GM18858 (cell line): ENCODE data around the gene ATP2B3.

Experiments
- ATAC-seq: cut with Tn5 transposase; IDR thresholded peaks from one replicate; pipeline ENCODE4 v1.9.1; 2021; ENCODE audit not compliant: unreplicated experiment

ATP2B3 gene

GRCh38 chrX:153507484-153508178 lies 9.8 kb upstream of the ATP2B3 start:
- peak; percentile 92 for ATAC-seq

GRCh38 chrX:153509592-153509991 lies 7.8 kb upstream of the ATP2B3 start:
- ATAC-seq: no peak

GRCh38 chrX:153510383-153510782 lies 7.1 kb upstream of the ATP2B3 start:
- no peak for ATAC-seq

GRCh38 chrX:153511784-153512500 lies 5.5 kb upstream of the ATP2B3 start:
- no peak for ATAC-seq

GRCh38 chrX:153512501-153512893 lies 4.9 kb upstream of the ATP2B3 start:
- ATAC-seq: no peak

GRCh38 chrX:153513265-153513664 lies 4.2 kb upstream of the ATP2B3 start:
- ATAC-seq: no peak

- ATAC-seq: no peak
These were observed 3.2 kb upstream of the ATP2B3 start for GRCh38 chrX:153514259-153514658.

GRCh38 chrX:153515435-153515834 lies 2.0 kb upstream of the ATP2B3 start:
- ATAC-seq: no peak

GRCh38 chrX:153516073-153516472 lies 1.4 kb upstream of the ATP2B3 start:
- no peak for ATAC-seq

- no peak for ATAC-seq
These were observed 748 bp downstream of the ATP2B3 start for GRCh38 chrX:153517946-153518834.

- ATAC-seq: no peak
These were observed 2.3 kb downstream of the ATP2B3 start for GRCh38 chrX:153519569-153520286.

- ATAC-seq: no peak
These were observed 3.0 kb downstream of the ATP2B3 start for GRCh38 chrX:153520287-153520917.

- no peak for ATAC-seq
These were observed 3.6 kb downstream of the ATP2B3 start for GRCh38 chrX:153521034-153521433.

GRCh38 chrX:153522259-153522658 lies 4.8 kb downstream of the ATP2B3 start:
- ATAC-seq: no peak

GRCh38 chrX:153523269-153523668 lies 5.8 kb downstream of the ATP2B3 start:
- no peak for ATAC-seq

GRCh38 chrX:153524234-153524633 lies 6.8 kb downstream of the ATP2B3 start:
- ATAC-seq: no peak

GRCh38 chrX:153525451-153525850 lies 8.0 kb downstream of the ATP2B3 start:
- ATAC-seq: no peak

- no peak for ATAC-seq
These were observed 8.6 kb downstream of the ATP2B3 start for GRCh38 chrX:153526042-153526441.

GRCh38 chrX:153526801-153527200 lies 9.4 kb downstream of the ATP2B3 start:
- no peak for ATAC-seq

- no peak for ATAC-seq
These were observed 9.8 kb downstream of the ATP2B3 start for GRCh38 chrX:153527208-153527607.
